WTC11 (cell line): Measurements from ENCODE around the gene NAV2. TPM values are rescaled to one million over a fixed set of nuclear protein-coding genes. Genes with fewer than 3 reads are reported as not detected.

Source experiments
- ATAC-seq: fragments of 200-7000 bp; cut with Tn5 transposase; 2 replicates; pipeline ENCODE4 v1.10.0; 2021; ENCODE audit warnings: mild to moderate bottlenecking, moderate library complexity
- CTCF ChIA-PET: fragments of 300-600 bp; sonication (Branson Sonifier 250); formaldehyde crosslinking; loops from one replicate; lab custom pipeline; 2021; ENCODE audit warnings: antibody characterized with exemption; lab: Charles Lee
- POLR2A ChIA-PET: fragments of 350-600 bp; sonication (Branson Sonifier 250); formaldehyde crosslinking; loops from one replicate; lab custom pipeline; 2021; ENCODE audit warnings: antibody characterized with exemption; lab: Charles Lee
- DNase-seq: peaks from one replicate; pipeline ENCODE4 v3.0.0; 2021; ENCODE audit warnings: low spot score
- H3K27ac Mint-ChIP-seq: 2 replicates; pipeline ENCODE4 v1.8.0; 2021; ENCODE audit warnings: mixed read lengths
- H3K27me3 Mint-ChIP-seq: 2 replicates; pipeline ENCODE4 v1.8.0; 2021; ENCODE audit warnings: low read depth, mild to moderate bottlenecking, moderate library complexity, mixed read lengths
- H3K36me3 Mint-ChIP-seq: 2 replicates; pipeline ENCODE4 v1.8.0; 2021; ENCODE audit warnings: mixed read lengths
- H3K4me1 Mint-ChIP-seq: 2 replicates; pipeline ENCODE4 v1.8.0; 2022; ENCODE audit warnings: mixed read lengths
- H3K4me3 Mint-ChIP-seq: 2 replicates; pipeline ENCODE4 v1.8.0; 2021; ENCODE audit warnings: mild to moderate bottlenecking, moderate library complexity, mixed read lengths
- H3K9me3 Mint-ChIP-seq: 2 replicates; pipeline ENCODE4 v1.8.0; 2021; ENCODE audit warnings: mixed read lengths
- AR ChIP-seq: fragments of 250-450 bp; sonication (Bioruptor Pico); IDR thresholded peaks from 2 replicates; pipeline ENCODE4 v1.9.0; 2021; ENCODE audit warnings: mild to moderate bottlenecking
- CTCF ChIP-seq: fragments of 200-600 bp; IDR thresholded peaks from 2 replicates; pipeline ENCODE4 v1.8.0; 2022; ENCODE audit warnings: antibody characterized with exemption
- ESRRA ChIP-seq: sonication (generic); formaldehyde crosslinking; IDR thresholded peaks from 2 replicates; pipeline ENCODE4 v1.8.1; 2022; ENCODE audit warnings: mild to moderate bottlenecking, missing genetic modification reagents, borderline replicate concordance
- GRHL2 ChIP-seq: fragments of 250-450 bp; sonication (Bioruptor Pico); IDR thresholded peaks from 2 replicates; pipeline ENCODE4 v1.8.0; 2022; ENCODE audit warnings: mild to moderate bottlenecking, moderate library complexity; ENCODE audit not compliant: insufficient replicate concordance, severe bottlenecking
- IRF2 ChIP-seq: sonication (generic); formaldehyde crosslinking; IDR thresholded peaks from 2 replicates; pipeline ENCODE4 v1.8.0; 2022; ENCODE audit warnings: low read depth, missing genetic modification reagents, borderline replicate concordance
- SOX15 ChIP-seq: fragments of 250-450 bp; sonication (Bioruptor Pico); IDR thresholded peaks from 2 replicates; pipeline ENCODE4 v1.9.0; 2021; ENCODE audit warnings: mild to moderate bottlenecking
- TCF7 ChIP-seq: sonication (generic); formaldehyde crosslinking; IDR thresholded peaks from 2 replicates; pipeline ENCODE4 v1.8.0; 2022; ENCODE audit warnings: mild to moderate bottlenecking, low read depth, missing genetic modification reagents, moderate library complexity
- ZNF138 ChIP-seq: sonication (generic); formaldehyde crosslinking; conservative IDR thresholded peaks from 2 replicates; pipeline ENCODE4 v1.8.1; 2022; ENCODE audit warnings: mild to moderate bottlenecking, moderate library complexity, missing genetic modification reagents
- ZNF423 ChIP-seq: fragments of 250-450 bp; sonication (Bioruptor Pico); IDR thresholded peaks from 2 replicates; pipeline ENCODE4 v2.1.2; 2022; ENCODE audit warnings: mild to moderate bottlenecking, moderate library complexity
- total RNA-seq: library from RNA; stranded (reverse); gene quantifications from 3 replicates; pipeline ENCODE4 v1.2.3, GENCODE V29; 2021
- TF ChIP-seq, protein P1 (sequence below): sonication (generic); formaldehyde crosslinking; IDR thresholded peaks from 2 replicates; pipeline ENCODE4 v1.8.0; 2022; ENCODE audit warnings: mild to moderate bottlenecking, missing genetic modification reagents
- TF ChIP-seq, protein P2 (sequence below): sonication (generic); formaldehyde crosslinking; IDR thresholded peaks from 2 replicates; pipeline ENCODE4 v1.8.0; 2023; ENCODE audit warnings: mild to moderate bottlenecking, missing genetic modification reagents
- TF ChIP-seq, protein P3 (sequence below): fragments of 250-450 bp; sonication (Bioruptor Pico); IDR thresholded peaks from 2 replicates; pipeline ENCODE4 v1.8.0; 2021; ENCODE audit warnings: mild to moderate bottlenecking
- TF ChIP-seq, protein P4 (sequence below): fragments of 250-450 bp; sonication (Bioruptor Pico); conservative IDR thresholded peaks from 2 replicates; pipeline ENCODE4 v1.9.0; 2021; ENCODE audit warnings: mild to moderate bottlenecking

NAV2 gene
- total RNA-seq, 1 experiment from 2014 or later: 42.8 TPM

GRCh38 chr11:19838994-19839768 lies 126.5 kb downstream of the NAV2 start:
- ATAC-seq: no peak
- H3K27ac Mint-ChIP-seq: peak overlapping the region; percentile 12; the same call in 1 of the 2 replicates
- CTCF ChIA-PET: no interaction called here

DNA sequence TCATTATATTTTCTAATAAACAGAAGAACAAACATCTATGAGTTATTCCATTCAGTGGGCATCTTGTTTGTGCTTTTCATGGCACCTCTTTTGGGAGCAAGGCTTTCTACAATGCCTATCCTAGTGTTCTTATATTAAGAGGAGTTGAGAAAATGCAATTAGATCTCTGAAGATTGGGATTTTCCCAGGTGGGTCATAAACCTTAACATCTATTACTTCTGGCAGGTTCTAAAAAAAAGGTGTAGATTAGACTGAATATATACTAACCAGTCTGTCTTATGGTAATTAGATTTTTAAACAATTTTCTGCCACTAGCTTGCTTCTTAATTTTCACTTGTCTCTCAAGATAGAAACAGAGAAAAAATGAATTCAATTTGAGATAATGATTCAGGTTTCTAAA lies 128.3 kb downstream of the NAV2 start:
- CTCF ChIA-PET: no interaction called here
- ATAC-seq: no peak
- TF ChIP-seq, protein P1, sequence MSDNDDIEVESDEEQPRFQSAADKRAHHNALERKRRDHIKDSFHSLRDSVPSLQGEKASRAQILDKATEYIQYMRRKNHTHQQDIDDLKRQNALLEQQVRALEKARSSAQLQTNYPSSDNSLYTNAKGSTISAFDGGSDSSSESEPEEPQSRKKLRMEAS (CRISPR knock-in tag): no peak
- no peak for TF ChIP-seq IRF2 (CRISPR knock-in tag)
- TF ChIP-seq, protein P2, sequence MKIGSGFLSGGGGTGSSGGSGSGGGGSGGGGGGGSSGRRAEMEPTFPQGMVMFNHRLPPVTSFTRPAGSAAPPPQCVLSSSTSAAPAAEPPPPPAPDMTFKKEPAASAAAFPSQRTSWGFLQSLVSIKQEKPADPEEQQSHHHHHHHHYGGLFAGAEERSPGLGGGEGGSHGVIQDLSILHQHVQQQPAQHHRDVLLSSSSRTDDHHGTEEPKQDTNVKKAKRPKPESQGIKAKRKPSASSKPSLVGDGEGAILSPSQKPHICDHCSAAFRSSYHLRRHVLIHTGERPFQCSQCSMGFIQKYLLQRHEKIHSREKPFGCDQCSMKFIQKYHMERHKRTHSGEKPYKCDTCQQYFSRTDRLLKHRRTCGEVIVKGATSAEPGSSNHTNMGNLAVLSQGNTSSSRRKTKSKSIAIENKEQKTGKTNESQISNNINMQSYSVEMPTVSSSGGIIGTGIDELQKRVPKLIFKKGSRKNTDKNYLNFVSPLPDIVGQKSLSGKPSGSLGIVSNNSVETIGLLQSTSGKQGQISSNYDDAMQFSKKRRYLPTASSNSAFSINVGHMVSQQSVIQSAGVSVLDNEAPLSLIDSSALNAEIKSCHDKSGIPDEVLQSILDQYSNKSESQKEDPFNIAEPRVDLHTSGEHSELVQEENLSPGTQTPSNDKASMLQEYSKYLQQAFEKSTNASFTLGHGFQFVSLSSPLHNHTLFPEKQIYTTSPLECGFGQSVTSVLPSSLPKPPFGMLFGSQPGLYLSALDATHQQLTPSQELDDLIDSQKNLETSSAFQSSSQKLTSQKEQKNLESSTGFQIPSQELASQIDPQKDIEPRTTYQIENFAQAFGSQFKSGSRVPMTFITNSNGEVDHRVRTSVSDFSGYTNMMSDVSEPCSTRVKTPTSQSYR (CRISPR knock-in tag): no peak
- TF ChIP-seq GRHL2 (CRISPR knock-in tag): no peak
- DNase-seq: no peak
- POLR2A ChIA-PET: no interaction called here
- Mint-ChIP-seq H3K4me3 (no peak overlapping the region), H3K4me1 (peaks cover 10% of the 10 kb centered on the region), H3K27me3 (no peaks in the 10 kb centered on the region), H3K36me3 (peaks cover 25% of the 10 kb centered on the region), H3K27ac (no peak overlapping the region), H3K9me3 (no peaks in the 10 kb centered on the region)

More at GRCh38 chr11:19838994-19839768, 126.5 kb downstream of the NAV2 start:
- peaks cover under 1% of the 10 kb centered on the region; the same call in 1 of the 2 replicates for H3K9me3 Mint-ChIP-seq
- H3K4me1 Mint-ChIP-seq: peaks cover 8% of the 10 kb centered on the region
- no peaks in the 10 kb centered on the region for H3K27me3 Mint-ChIP-seq
- H3K36me3 Mint-ChIP-seq: peaks cover 28% of the 10 kb centered on the region
- no peak for DNase-seq
- POLR2A ChIA-PET: interaction anchor here (0.7 kb wide), 1 partner anchor 612 kb away, joined by 3 read pairs; no protein-coding TSS in a partner anchor
- H3K4me3 Mint-ChIP-seq: no peak overlapping the region
- TF ChIP-seq ZNF138 (CRISPR knock-in tag): no peak

- ChIA-PET POLR2A (no interaction called here), CTCF (no interaction called here)
- Mint-ChIP-seq H3K4me3 (no peak overlapping the region), H3K4me1 (peaks cover 20% of the 10 kb centered on the region)
- ATAC-seq: no peak
- no peak for TF ChIP-seq ZNF423 (CRISPR knock-in tag)
- no peak for TF ChIP-seq CTCF
- TF ChIP-seq SOX15: no peak
- no peak for TF ChIP-seq TCF7
- TF ChIP-seq, all 79 proteins: peak for 0
- H3K27ac Mint-ChIP-seq: no peak overlapping the region
- no peaks in the 10 kb centered on the region for H3K27me3 Mint-ChIP-seq
- H3K36me3 Mint-ChIP-seq: peaks cover 22% of the 10 kb centered on the region
- DNase-seq: no peak
- no peaks in the 10 kb centered on the region for H3K9me3 Mint-ChIP-seq
These were observed 129.9 kb downstream of the NAV2 start for GRCh38 chr11:19842505-19842904.

DNA sequence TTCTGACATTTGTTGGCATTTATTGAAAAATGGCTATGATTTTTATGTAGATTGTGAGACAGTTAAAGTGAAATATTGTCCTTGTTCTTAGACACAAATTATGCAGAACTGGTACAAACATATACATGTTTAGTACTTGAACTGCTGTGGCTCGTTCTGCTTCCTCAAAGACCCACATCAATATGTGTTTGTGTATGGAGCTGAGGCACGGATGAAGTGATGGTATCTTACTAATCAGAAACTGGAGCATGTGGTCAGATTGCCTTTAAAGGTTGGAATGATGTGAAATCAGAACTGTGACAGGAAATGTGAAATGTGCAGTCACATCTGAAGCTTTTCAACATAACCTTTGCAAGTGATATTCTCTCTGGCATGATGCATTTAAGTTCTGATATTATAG lies 130.4 kb downstream of the NAV2 start:
- no peak for DNase-seq
- H3K9me3 Mint-ChIP-seq: no peaks in the 10 kb centered on the region
- POLR2A ChIA-PET: no interaction called here
- H3K36me3 Mint-ChIP-seq: peaks cover 22% of the 10 kb centered on the region
- no peak for ATAC-seq
- CTCF ChIA-PET: no interaction called here
- no peak overlapping the region for H3K4me3 Mint-ChIP-seq
- peaks cover 25% of the 10 kb centered on the region for H3K4me1 Mint-ChIP-seq
- no peaks in the 10 kb centered on the region for H3K27me3 Mint-ChIP-seq
- no peak overlapping the region for H3K27ac Mint-ChIP-seq
- TF ChIP-seq ESRRA (CRISPR knock-in tag): no peak
- TF ChIP-seq ZNF138 (CRISPR knock-in tag): no peak
- TF ChIP-seq, protein P3, sequence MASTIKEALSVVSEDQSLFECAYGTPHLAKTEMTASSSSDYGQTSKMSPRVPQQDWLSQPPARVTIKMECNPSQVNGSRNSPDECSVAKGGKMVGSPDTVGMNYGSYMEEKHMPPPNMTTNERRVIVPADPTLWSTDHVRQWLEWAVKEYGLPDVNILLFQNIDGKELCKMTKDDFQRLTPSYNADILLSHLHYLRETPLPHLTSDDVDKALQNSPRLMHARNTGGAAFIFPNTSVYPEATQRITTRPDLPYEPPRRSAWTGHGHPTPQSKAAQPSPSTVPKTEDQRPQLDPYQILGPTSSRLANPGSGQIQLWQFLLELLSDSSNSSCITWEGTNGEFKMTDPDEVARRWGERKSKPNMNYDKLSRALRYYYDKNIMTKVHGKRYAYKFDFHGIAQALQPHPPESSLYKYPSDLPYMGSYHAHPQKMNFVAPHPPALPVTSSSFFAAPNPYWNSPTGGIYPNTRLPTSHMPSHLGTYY: no peak
- TF ChIP-seq AR (CRISPR knock-in tag): no peak
- TF ChIP-seq, protein P4, sequence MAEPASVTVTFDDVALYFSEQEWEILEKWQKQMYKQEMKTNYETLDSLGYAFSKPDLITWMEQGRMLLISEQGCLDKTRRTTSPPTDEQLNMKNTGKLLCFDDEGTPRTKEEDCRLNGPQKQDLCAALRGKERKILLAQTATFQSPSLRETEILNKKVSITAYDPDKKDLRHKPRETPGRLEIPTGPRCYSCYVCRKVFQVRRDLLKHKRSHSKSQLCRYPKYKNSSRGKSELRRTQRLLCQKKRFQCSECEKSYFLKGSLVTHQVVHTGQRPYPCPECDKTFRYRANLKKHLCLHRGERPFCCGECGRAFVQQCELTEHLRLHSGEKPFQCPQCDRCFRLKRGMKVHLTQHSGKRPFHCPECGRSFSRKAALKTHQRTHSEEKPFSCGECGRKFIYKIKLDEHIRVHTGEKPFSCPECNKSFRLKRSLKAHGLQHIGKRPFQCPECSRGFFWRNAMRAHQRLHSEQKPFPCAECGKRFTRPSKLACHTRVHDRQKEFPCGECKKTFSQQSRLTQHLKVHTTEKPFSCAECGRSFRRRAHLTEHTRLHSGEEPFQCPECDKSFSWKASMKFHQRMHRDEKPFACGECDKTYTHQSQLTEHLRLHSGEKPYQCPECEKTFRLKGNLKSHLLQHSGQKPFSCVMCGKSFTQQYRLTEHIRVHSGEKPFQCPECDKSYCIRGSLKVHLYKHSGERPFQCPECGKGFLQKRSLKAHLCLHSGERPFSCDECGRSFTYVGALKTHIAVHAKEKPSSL: no peak
